Astrocyte of the cerebellum (primary cell): Measurements from ENCODE around the gene CA7.

Experiments used
- DNase-seq: peaks from one replicate; pipeline ENCODE4 v3.0.0-alpha.2; 2011; ENCODE audit warnings: low read depth
- H3K4me3 ChIP-seq: 2 replicates; pipeline ENCODE4 v1.5.1; 2011; ENCODE audit warnings: mild to moderate bottlenecking, low read depth, low read length, moderate library complexity
- in situ Hi-C: cut with HindIII; loops from 2 replicates; pipeline ENCODE4 v1.10.0; 2017; ENCODE audit warnings: low sequenced_read_pairs
- TF ChIP-seq, protein P1 (sequence below): IDR thresholded peaks from 2 replicates; pipeline ENCODE4 v1.5.1; 2012; ENCODE audit warnings: low read length, low read depth, moderate library complexity, mild to moderate bottlenecking; ENCODE audit errors: missing control alignments

CA7 gene

DNA sequence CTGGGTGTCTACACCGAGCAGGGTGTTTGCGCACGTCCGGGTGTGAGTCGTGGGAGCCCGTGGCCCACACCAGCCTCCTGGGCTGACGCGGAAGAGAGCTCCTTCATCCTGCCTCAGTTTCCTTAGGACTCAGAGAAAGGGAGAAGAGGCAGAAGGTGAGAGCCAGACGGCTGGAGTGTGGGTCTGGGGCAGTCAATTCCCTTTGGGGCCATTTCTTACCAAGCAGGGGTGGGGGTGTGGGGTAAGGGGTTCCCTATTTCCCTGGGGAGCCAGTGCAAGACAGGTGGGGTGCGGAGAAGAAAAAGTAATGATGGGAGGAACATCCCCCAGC is 831 bp downstream of the CA7 start:
- TF ChIP-seq, protein P1, sequence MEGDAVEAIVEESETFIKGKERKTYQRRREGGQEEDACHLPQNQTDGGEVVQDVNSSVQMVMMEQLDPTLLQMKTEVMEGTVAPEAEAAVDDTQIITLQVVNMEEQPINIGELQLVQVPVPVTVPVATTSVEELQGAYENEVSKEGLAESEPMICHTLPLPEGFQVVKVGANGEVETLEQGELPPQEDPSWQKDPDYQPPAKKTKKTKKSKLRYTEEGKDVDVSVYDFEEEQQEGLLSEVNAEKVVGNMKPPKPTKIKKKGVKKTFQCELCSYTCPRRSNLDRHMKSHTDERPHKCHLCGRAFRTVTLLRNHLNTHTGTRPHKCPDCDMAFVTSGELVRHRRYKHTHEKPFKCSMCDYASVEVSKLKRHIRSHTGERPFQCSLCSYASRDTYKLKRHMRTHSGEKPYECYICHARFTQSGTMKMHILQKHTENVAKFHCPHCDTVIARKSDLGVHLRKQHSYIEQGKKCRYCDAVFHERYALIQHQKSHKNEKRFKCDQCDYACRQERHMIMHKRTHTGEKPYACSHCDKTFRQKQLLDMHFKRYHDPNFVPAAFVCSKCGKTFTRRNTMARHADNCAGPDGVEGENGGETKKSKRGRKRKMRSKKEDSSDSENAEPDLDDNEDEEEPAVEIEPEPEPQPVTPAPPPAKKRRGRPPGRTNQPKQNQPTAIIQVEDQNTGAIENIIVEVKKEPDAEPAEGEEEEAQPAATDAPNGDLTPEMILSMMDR = no peak
- peak overlapping the region; percentile 42 for H3K4me3 ChIP-seq
- DNase-seq = no peak
- in situ Hi-C loops = no loop called here

DNA sequence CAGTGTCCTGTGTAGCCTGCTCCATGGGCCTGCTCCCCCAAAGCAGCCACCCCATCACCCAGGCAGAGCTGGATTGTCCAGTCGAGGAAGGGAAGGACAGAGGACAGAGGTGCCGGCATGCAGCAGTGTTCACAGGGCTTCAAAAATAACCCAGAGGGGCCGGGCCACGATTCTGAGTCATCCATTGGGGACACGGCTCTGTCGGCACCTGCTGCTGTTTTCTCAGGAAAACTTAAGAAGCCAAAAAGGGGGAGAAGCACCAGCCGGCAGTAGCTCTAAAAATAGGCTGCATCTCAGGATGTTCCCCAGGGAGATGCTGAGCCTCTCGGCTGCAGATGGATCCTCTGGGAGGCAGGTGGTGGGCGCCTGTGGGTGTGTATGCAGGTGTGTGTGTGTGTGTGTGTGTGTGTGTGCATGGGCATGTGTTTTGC is 1.6 kb downstream of the CA7 start:
- H3K4me3 ChIP-seq = no peak overlapping the region
- DNase-seq = no peak
- in situ Hi-C loops = no loop called here

DNA sequence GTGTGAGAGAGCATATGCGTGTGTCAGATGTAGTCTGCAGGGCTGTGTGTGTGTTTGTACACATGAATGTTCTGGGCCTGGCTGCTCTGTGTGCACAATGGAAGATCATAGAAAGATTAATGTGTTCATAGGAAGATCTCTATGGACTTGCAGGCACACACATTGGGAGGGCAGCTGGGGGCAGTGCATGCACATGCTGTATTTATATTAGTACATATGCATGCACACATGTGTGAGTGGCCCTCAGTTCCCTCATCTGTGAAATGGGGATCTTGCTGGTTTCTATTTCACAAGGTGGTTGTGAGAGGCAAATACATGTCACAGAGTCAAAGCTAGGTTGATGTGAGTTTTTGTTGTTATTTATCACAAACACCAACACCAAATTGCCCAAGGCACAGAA is 2.1 kb downstream of the CA7 start:
- TF ChIP-seq, protein P1 = no peak

More for the DNA sequence above, 1.6 kb downstream of the CA7 start:
- TF ChIP-seq, protein P1 = no peak

DNA sequence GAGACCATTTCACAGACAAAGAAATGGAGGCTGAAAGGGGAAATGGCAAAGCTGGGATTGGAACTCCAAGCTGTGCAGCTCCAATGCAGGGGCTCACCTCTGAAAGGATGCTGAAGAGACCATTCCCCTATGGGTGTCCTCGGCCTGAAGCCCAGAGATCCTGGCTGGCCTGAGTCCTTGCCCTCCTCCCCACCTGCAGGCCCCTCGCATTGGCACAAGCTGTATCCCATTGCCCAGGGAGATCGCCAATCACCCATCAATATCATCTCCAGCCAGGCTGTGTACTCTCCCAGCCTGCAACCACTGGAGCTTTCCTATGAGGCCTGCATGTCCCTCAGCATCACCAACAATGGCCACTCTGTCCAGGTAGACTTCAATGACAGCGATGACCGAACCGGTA is 2.6 kb downstream of the CA7 start:
- TF ChIP-seq, protein P1 = no peak
- in situ Hi-C loops = no loop called here
- DNase-seq = no peak
- H3K4me3 ChIP-seq = no peak overlapping the region

More for the DNA sequence above, 2.1 kb downstream of the CA7 start:
- in situ Hi-C loops = no loop called here
- DNase-seq = no peak
- no peak overlapping the region for H3K4me3 ChIP-seq

DNA sequence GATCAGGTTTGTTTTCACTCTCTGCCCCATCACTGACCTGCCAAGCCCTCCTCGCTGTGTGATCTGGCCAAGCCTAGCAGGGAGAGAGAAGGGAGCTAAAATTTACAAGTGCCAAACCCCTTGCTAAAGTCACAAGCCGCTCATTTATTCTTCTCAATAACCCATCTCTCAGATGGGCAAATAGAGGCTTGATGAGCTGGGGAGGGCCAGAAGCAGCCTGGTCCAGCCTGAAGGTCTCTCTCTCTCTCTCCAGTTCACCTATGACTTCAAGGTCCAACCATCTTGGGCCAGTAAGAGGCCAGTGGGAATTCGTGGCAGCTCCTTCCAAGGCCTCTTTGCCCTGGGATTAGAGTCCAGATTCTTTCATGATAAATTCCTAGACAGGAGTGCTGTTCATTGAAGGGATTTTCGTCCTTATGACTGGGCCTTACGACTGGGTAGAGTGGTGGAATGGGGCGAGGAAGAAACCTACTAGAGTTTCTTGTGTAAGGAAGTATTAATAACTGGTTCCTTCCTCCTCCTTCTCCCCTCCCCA is 3.4 kb downstream of the CA7 start:
- no peak overlapping the region for H3K4me3 ChIP-seq
- no peak for DNase-seq
- TF ChIP-seq, protein P1 = no peak
- in situ Hi-C loops = no loop called here

DNA sequence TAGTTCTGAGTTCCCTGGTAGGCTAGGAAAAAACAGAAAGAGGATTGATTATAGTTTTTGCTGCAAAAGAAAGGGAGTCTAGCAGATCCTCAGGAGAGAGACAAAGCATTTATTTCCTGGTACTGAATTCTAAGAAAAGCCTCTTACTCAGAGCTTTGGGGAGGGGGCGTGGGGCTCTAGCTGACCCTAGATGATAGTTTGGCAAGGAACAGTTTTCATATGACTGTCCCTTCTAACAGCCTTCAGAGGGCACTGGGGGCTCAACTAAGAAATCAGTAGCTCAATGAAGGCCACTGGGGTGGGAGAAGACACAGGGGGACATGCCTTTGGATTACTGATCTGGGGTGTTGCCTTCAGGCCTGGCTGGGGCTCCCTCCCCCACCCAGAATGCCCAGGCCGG is 4.0 kb downstream of the CA7 start:
- no peak overlapping the region for H3K4me3 ChIP-seq
- in situ Hi-C loops = no loop called here
- TF ChIP-seq, protein P1 = no peak
- DNase-seq = no peak

DNA sequence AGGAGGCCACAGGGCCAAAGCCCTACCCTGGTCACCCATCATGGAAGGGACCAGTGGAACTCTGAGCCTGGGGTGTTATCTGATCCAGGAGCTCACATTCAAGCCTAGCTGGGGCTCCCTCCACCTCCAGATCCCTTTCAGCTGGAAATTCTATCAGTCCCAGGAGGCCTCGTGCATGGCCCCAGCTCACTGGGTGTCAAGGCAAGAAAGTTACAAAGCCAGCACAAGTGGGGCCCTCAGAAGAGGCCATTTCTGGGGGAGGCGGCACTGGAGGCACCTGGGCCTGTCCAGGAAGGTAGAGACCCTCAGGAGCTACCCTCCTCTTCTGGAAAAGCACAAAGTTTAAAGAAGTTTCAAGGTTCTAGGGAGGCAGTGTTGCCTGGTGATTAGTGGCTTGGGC is 4.8 kb downstream of the CA7 start:
- in situ Hi-C loops = no loop called here
- no peak overlapping the region for H3K4me3 ChIP-seq
- TF ChIP-seq, protein P1 = no peak
- no peak for DNase-seq
